Caco-2 (cell line): ENCODE results near the gene NKAIN2. TPM values are rescaled to one million over a fixed set of nuclear protein-coding genes. Genes with fewer than 3 reads are reported as not detected.

Experiments used
- BruUV-seq: library from RNA; stranded (reverse); fragments of 400-500 nt; replicated peaks from 2 replicates; lab custom pipeline; 2021; lab: Mats Ljungman, UMichigan
- CTCF ChIA-PET: fragments of 300-600 bp; sonication (Branson Sonifier 250); formaldehyde crosslinking; loops from one replicate; lab custom pipeline; 2022; ENCODE audit warnings: antibody characterized with exemption; lab: Charles Lee
- POLR2A ChIA-PET: fragments of 300-600 bp; sonication (Branson Sonifier 250); formaldehyde crosslinking; loops from one replicate; lab custom pipeline; 2022; ENCODE audit warnings: antibody characterized with exemption; lab: Charles Lee
- DNase-seq, 2 experiments: peaks; one replicate each; pipeline versions ENCODE4 v3.0.0 to v3.0.0-alpha.2; 2020 to 2022
- H3K27me3 ChIP-seq: replicated peaks from 2 replicates; pipeline ENCODE4 v1.6.0; 2011; ENCODE audit warnings: low read length; ENCODE audit not compliant: control insufficient read depth, insufficient read depth
- H3K36me3 ChIP-seq: 2 replicates; pipeline ENCODE4 v1.5.1; 2011; ENCODE audit warnings: low read length; ENCODE audit not compliant: control insufficient read depth, insufficient read depth
- H3K4me1 ChIP-seq: fragments of 250-450 bp; sonication (Bioruptor Pico); 2 replicates; pipeline ENCODE4 v1.5.1; 2020; ENCODE audit warnings: mild to moderate bottlenecking
- H3K4me3 ChIP-seq: 2 replicates; pipeline ENCODE4 v1.5.1; 2011; ENCODE audit warnings: low read depth, mild to moderate bottlenecking, control low read depth, low read length
- H3K9me3 ChIP-seq: fragments of 250-450 bp; sonication (Bioruptor Pico); 2 replicates; pipeline ENCODE4 v1.5.1; 2020; ENCODE audit warnings: mild to moderate bottlenecking, moderate library complexity
- H3K27ac Mint-ChIP-seq: one replicate; pipeline ENCODE4 v1.8.0; 2022; ENCODE audit warnings: mixed read lengths; ENCODE audit not compliant: unreplicated experiment
- H3K27me3 Mint-ChIP-seq: one replicate; pipeline ENCODE4 v1.8.0; 2022; ENCODE audit warnings: mixed read lengths; ENCODE audit not compliant: insufficient read depth, unreplicated experiment
- H3K36me3 Mint-ChIP-seq: one replicate; pipeline ENCODE4 v1.8.0; 2022; ENCODE audit warnings: mild to moderate bottlenecking, mixed read lengths; ENCODE audit not compliant: insufficient read depth, unreplicated experiment
- H3K4me1 Mint-ChIP-seq: one replicate; pipeline ENCODE4 v1.8.0; 2022; ENCODE audit warnings: low read depth, mixed read lengths; ENCODE audit not compliant: unreplicated experiment
- H3K4me3 Mint-ChIP-seq: one replicate; pipeline ENCODE4 v1.8.0; 2022; ENCODE audit warnings: mild to moderate bottlenecking, moderate library complexity, mixed read lengths; ENCODE audit not compliant: unreplicated experiment
- H3K9me3 Mint-ChIP-seq: one replicate; pipeline ENCODE4 v1.8.0; 2022; ENCODE audit warnings: mixed read lengths; ENCODE audit not compliant: unreplicated experiment
- intact Hi-C: fragments of 100-400 bp; cut with micrococcal nuclease; formaldehyde crosslinking; loops from one replicate; pipeline ENCODE4 v1.10.0; 2022; ENCODE audit not compliant: unreplicated experiment
- total RNA-seq: library from RNA; stranded (reverse); gene quantifications from 2 replicates; pipeline ENCODE4 v1.2.3, GENCODE V29; 2022
- TF ChIP-seq, protein P1 (sequence below), 2 experiments: fragments of 200-600 bp in 1 of 2; IDR thresholded peaks; 1 replicate in 1 of 2; 2 replicates in 1 of 2; pipeline versions ENCODE4 v1.5.1 to v1.8.0; 2011 to 2022; ENCODE audit warnings: antibody characterized with exemption in 1 of 2, control low read depth in 1 of 2, inconsistent platforms in 1 of 2, low read depth in 1 of 2, low read length in 1 of 2, mild to moderate bottlenecking in 1 of 2, moderate library complexity in 1 of 2; ENCODE audit not compliant: insufficient read depth in 1 of 2, severe bottlenecking in 1 of 2, unreplicated experiment in 1 of 2

The NKAIN2 gene
- total RNA-seq, 1 experiment from 2014 or later = not detected

DNA sequence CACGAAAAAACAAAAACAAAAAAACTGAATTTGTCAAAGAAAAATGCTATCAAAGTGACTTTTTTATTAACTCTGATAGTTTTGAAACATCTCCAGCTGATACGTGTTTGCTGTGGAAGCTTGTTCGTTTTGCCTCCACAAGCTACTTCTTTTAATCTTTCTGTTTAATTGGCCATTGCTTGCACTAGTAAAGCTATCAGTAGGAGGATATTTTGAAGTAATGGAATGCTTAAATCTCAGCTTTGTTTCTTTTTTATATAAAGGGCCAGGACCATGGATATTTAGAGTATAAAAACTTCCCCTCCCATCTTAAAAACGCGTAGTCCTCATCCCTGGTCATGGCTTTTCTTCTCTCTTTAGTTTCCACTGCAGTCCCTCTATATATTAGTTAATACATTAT is 344.0 kb downstream of the NKAIN2 start:
- Histone ChIP-seq H3K27me3 (no peaks in the 10 kb centered on the region), H3K9me3 (no peaks in the 10 kb centered on the region), H3K4me3 (no peak overlapping the region), H3K36me3 (no peaks in the 10 kb centered on the region), H3K4me1 (peaks cover 11% of the 10 kb centered on the region)
- peaks cover 12% of the 10 kb centered on the region for H3K4me1 Mint-ChIP-seq
- no TSS peak for BruUV-seq
- TF ChIP-seq, protein P1, sequence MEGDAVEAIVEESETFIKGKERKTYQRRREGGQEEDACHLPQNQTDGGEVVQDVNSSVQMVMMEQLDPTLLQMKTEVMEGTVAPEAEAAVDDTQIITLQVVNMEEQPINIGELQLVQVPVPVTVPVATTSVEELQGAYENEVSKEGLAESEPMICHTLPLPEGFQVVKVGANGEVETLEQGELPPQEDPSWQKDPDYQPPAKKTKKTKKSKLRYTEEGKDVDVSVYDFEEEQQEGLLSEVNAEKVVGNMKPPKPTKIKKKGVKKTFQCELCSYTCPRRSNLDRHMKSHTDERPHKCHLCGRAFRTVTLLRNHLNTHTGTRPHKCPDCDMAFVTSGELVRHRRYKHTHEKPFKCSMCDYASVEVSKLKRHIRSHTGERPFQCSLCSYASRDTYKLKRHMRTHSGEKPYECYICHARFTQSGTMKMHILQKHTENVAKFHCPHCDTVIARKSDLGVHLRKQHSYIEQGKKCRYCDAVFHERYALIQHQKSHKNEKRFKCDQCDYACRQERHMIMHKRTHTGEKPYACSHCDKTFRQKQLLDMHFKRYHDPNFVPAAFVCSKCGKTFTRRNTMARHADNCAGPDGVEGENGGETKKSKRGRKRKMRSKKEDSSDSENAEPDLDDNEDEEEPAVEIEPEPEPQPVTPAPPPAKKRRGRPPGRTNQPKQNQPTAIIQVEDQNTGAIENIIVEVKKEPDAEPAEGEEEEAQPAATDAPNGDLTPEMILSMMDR (IDR thresholded peaks at IDR 0.05; ENCODE audit: insufficient read depth in 1 of 2, low read depth in 1 of 2, low read length in 1 of 2, severe bottlenecking in 1 of 2, unreplicated experiment in 1 of 2) = no peak
- no peak for DNase-seq
- intact Hi-C loops = no loop called here
- ChIA-PET CTCF (no interaction called here), POLR2A (no interaction called here)
- H3K4me3 Mint-ChIP-seq = no peak overlapping the region
- no peaks in the 10 kb centered on the region for H3K36me3 Mint-ChIP-seq
- no peaks in the 10 kb centered on the region for H3K9me3 Mint-ChIP-seq
- no peak overlapping the region for H3K27ac Mint-ChIP-seq
- H3K27me3 Mint-ChIP-seq = no peaks in the 10 kb centered on the region

DNA sequence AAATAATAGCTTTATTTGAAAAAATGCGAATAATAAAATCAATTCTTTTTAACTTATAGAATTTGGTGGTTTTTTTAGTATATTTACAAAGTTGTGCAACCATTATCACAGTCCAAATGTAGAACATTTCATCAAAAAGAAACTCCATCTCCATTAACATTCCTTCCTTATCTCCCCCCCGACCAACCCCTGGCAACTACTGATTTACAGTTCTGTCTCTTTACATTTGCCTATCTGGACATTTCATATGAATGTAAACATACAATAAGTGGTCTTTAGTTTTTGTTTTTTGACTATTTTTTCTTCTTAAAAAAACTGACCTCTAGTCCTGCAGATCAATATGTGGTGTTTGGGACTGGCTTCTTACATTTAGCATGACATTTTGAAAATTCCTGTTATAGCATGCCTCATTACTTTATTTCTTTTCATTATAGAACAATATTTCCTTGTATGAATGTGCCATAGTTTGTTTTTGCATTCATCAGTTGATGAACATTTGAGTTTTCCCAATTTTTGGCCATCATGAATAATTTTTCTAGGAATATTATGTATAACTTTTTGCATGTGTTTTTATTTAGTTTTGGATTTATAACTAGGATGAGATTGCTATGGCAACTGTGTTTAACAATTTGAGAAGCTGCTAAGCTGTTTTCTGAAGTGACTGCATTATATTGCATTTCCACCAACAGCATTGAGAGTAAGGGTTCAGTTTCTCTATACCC is 344.7 kb downstream of the NKAIN2 start:
- Mint-ChIP-seq H3K4me1 (peaks cover 12% of the 10 kb centered on the region), H3K27me3 (no peaks in the 10 kb centered on the region), H3K36me3 (no peaks in the 10 kb centered on the region), H3K4me3 (no peak overlapping the region), H3K27ac (no peak overlapping the region), H3K9me3 (no peaks in the 10 kb centered on the region)
- TF ChIP-seq, protein P1 (IDR thresholded peaks at IDR 0.05; ENCODE audit: insufficient read depth in 1 of 2, low read depth in 1 of 2, low read length in 1 of 2, severe bottlenecking in 1 of 2, unreplicated experiment in 1 of 2) = no peak
- ChIA-PET POLR2A (no interaction called here), CTCF (no interaction called here)
- intact Hi-C loops = no loop called here
- Histone ChIP-seq H3K27me3 (no peaks in the 10 kb centered on the region), H3K9me3 (no peaks in the 10 kb centered on the region), H3K4me3 (no peak overlapping the region), H3K4me1 (peaks cover 11% of the 10 kb centered on the region), H3K36me3 (no peaks in the 10 kb centered on the region)
- DNase-seq = peak in 1 of 2 experiments; percentile 15
- BruUV-seq = no TSS peak

DNA sequence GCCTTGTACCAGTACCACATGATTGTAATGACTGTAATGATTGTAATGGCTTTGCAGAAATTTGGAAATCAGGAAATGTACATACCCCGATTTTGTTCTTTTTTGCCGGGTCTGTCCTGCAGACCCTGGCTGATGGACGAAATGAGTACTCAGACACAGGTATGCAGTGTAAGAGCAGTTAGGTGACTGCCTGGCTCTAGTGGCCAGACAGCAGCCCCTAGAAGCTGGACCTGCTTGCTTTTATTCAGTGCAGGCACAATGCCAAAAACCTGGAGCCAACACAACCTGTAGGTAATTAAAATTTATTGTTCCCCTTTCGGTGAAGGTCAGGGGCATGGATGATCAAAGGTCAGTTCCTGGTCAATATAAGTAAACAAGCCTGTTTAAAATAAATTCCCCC is 346.0 kb downstream of the NKAIN2 start:
- intact Hi-C loops = no loop called here
- H3K36me3 ChIP-seq = no peaks in the 10 kb centered on the region
- ChIA-PET POLR2A (no interaction called here), CTCF (no interaction called here)
- no peak for DNase-seq
- H3K9me3 ChIP-seq = no peaks in the 10 kb centered on the region
- H3K4me1 ChIP-seq = peaks cover 11% of the 10 kb centered on the region
- TF ChIP-seq, protein P1 (IDR thresholded peaks at IDR 0.05; ENCODE audit: insufficient read depth in 1 of 2, low read depth in 1 of 2, low read length in 1 of 2, severe bottlenecking in 1 of 2, unreplicated experiment in 1 of 2) = no peak
- Mint-ChIP-seq H3K36me3 (no peaks in the 10 kb centered on the region), H3K27ac (no peak overlapping the region), H3K4me3 (no peak overlapping the region), H3K9me3 (no peaks in the 10 kb centered on the region), H3K4me1 (peaks cover 12% of the 10 kb centered on the region), H3K27me3 (no peaks in the 10 kb centered on the region)
- no peaks in the 10 kb centered on the region for H3K27me3 ChIP-seq
- no peak overlapping the region for H3K4me3 ChIP-seq
- no TSS peak for BruUV-seq
